NCI-H2196 treated with DMSO at 0.1 percent for 48 hours (cell line): ENCODE results near the gene ACOT7.
"Not testable (repeated sequence)": the region's sequence is repeated elsewhere in the genome, so short reads cannot be mapped to it uniquely, and the experiment has no call there.

Experiments
- DNase-seq: peaks from one replicate; lab custom pipeline; 2025; ENCODE audit not compliant: unreplicated experiment; lab: John Stamatoyannopoulos, UW

ACOT7 gene

GRCh38 chr1:6239950-6240768 lies 153.4 kb downstream of the ACOT7 start:
- DNase-seq, result no peak

GRCh38 chr1:6239213-6239752 lies 154.3 kb downstream of the ACOT7 start:
- DNase-seq, result no peak

- no peak for DNase-seq
These were observed 156.5 kb downstream of the ACOT7 start for GRCh38 chr1:6237093-6237492.

GRCh38 chr1:6235296-6235677 lies 158.3 kb downstream of the ACOT7 start:
- no peak for DNase-seq

- DNase-seq, result no peak
These were observed 158.9 kb downstream of the ACOT7 start for GRCh38 chr1:6234502-6235295.

- DNase-seq, result no peak
These were observed 160.2 kb downstream of the ACOT7 start for GRCh38 chr1:6233376-6233775.

GRCh38 chr1:6225651-6226050 lies 167.9 kb downstream of the ACOT7 start:
- no peak for DNase-seq

GRCh38 chr1:6224718-6225117 lies 168.8 kb downstream of the ACOT7 start:
- DNase-seq, result no peak

- DNase-seq, result no peak
These were observed 169.9 kb downstream of the ACOT7 start for GRCh38 chr1:6223617-6224016.

GRCh38 chr1:6222636-6223035 lies 170.9 kb downstream of the ACOT7 start:
- DNase-seq, result no peak

GRCh38 chr1:6221210-6221784 lies 172.3 kb downstream of the ACOT7 start:
- no peak for DNase-seq

- DNase-seq, result no peak
These were observed 173.3 kb downstream of the ACOT7 start for GRCh38 chr1:6220236-6220635.

- not testable (repeated sequence) for DNase-seq
These were observed 173.9 kb downstream of the ACOT7 start for GRCh38 chr1:6219641-6220040.

- DNase-seq, result no peak
These were observed 175.0 kb downstream of the ACOT7 start for GRCh38 chr1:6218375-6219164.
